ENCODE results near the gene PRPF31. TPM values are rescaled to one million over a fixed set of nuclear protein-coding genes. Genes with fewer than 3 reads are reported as not detected.

The PRPF31 gene, protein sequence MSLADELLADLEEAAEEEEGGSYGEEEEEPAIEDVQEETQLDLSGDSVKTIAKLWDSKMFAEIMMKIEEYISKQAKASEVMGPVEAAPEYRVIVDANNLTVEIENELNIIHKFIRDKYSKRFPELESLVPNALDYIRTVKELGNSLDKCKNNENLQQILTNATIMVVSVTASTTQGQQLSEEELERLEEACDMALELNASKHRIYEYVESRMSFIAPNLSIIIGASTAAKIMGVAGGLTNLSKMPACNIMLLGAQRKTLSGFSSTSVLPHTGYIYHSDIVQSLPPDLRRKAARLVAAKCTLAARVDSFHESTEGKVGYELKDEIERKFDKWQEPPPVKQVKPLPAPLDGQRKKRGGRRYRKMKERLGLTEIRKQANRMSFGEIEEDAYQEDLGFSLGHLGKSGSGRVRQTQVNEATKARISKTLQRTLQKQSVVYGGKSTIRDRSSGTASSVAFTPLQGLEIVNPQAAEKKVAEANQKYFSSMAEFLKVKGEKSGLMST
- total RNA-seq (2021) (86.1 and 109 TPM in 2 replicates), Bru-seq, nascent RNA (percentile 66 among the genes with signal in this experiment), BruChase-seq, experiment 1, labeled RNA remaining after a 2-hour chase (percentile 72 among the genes with signal in this experiment), BruChase-seq, experiment 2, labeled RNA remaining after a 6-hour chase (percentile 84 among the genes with signal in this experiment)
- long read RNA-seq, transcript PRPF31-201 (14 exons, 2,126 nt): major isoform, 207 of 308 reads
- long read RNA-seq, partial matches to known transcripts: 47 of 308 reads
- long read RNA-seq, other reads (novel, unspliced or antisense): 53 of 308 reads

- no peaks in the 10 kb centered on the region for H3K9me3 ChIP-seq (ENCODE audit: insufficient read depth, low read depth)
- H3K4me3 ChIP-seq: peak within 1 kb of the TSS; percentile 78
- peaks cover 10% of the 10 kb centered on the region for H4K20me1 ChIP-seq (ENCODE audit: insufficient read depth)
- peak within 1 kb of the TSS; percentile 92 for H3K4me2 ChIP-seq
- peaks cover 11% of the 10 kb centered on the region; the same call in 1 of the 2 replicates for H3F3A ChIP-seq (ENCODE audit: insufficient read depth, low read depth)
- no peaks in the 10 kb centered on the region for H3K9me2 ChIP-seq (ENCODE audit: insufficient read depth)
- peak; percentile 94 to 95 for DNase-seq
- POLR2A ChIA-PET (ENCODE audit: unreplicated experiment): interaction anchor here (0.6 to 1.4 kb wide), 4 partner anchors 11 to 563 kb away, joined by 3 to 32 read pairs (median 8); partner anchors contain the start of genes CNOT3 and LENG1
- TF ChIP-seq, protein P1, sequence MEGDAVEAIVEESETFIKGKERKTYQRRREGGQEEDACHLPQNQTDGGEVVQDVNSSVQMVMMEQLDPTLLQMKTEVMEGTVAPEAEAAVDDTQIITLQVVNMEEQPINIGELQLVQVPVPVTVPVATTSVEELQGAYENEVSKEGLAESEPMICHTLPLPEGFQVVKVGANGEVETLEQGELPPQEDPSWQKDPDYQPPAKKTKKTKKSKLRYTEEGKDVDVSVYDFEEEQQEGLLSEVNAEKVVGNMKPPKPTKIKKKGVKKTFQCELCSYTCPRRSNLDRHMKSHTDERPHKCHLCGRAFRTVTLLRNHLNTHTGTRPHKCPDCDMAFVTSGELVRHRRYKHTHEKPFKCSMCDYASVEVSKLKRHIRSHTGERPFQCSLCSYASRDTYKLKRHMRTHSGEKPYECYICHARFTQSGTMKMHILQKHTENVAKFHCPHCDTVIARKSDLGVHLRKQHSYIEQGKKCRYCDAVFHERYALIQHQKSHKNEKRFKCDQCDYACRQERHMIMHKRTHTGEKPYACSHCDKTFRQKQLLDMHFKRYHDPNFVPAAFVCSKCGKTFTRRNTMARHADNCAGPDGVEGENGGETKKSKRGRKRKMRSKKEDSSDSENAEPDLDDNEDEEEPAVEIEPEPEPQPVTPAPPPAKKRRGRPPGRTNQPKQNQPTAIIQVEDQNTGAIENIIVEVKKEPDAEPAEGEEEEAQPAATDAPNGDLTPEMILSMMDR (conservative IDR thresholded peaks at IDR 0.05): no peak
- no peak for TF ChIP-seq EZH2 (IDR thresholded peaks at IDR 0.05; ENCODE audit: low read depth)
- BruUV-seq (replicated peaks): TSS peak; percentile 70
- intact Hi-C loops (cut with micrococcal nuclease; ENCODE audit: unreplicated experiment): loop anchor here (1.0 kb wide), 1 partner anchor 13 kb away; the partner anchor contains the start of gene NDUFA3
- CTCF ChIA-PET: no interaction called here
- no peaks in the 10 kb centered on the region for H3K27me3 ChIP-seq (ENCODE audit: insufficient read depth, low read depth)
- peaks cover 14% of the 10 kb centered on the region for H3K4me1 ChIP-seq (replicated peaks; ENCODE audit: insufficient read depth)
- peak within 1 kb of the TSS; percentile 91 for H2AFZ ChIP-seq
- H3K79me2 ChIP-seq (ENCODE audit: low read depth): peaks cover 37% of the 10 kb centered on the region
- H3K36me3 ChIP-seq (ENCODE audit: low read depth): no peaks in the 10 kb centered on the region
- H3K27ac ChIP-seq: peak within 1 kb of the TSS; percentile 63
These were observed at the start of gene PRPF31, which contains the start of gene TFPT for GRCh38 chr19:54115109-54116063. Gene PRPF31 (plus strand): TSS chr19:54115754. CDS start chr19:54118279, 2,525 bp downstream. Gene TFPT (minus strand): TSS chr19:54115657. CDS start chr19:54115269, 388 bp downstream.

DNA sequence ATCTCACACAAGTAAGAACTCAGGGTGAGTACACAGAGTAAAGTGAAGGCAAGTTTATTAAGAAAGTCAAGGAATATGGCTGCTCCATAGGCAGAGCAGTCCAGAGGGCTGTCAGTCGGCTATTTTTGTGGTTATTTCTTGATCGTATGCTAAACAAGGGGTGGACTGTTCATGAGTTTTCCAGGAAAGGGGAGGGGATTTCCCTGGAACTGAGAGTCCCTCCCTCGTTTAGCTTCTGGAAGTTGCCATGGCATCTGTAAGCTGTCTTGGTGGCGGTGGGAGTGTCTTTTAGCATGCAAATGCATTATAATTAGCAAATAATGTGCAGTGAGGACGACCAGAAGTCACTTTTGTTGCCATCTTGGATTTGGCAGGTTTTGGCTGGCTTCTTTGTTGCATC is 46.1 kb upstream of the PRPF31 start:
- ChIA-PET CTCF (no interaction called here), POLR2A (ENCODE audit: unreplicated experiment) (no interaction called here)
- H3F3A ChIP-seq (ENCODE audit: insufficient read depth, low read depth): no peaks in the 10 kb centered on the region
- no peaks in the 10 kb centered on the region for H3K4me1 ChIP-seq (replicated peaks; ENCODE audit: insufficient read depth)
- H3K79me2 ChIP-seq (ENCODE audit: low read depth): no peaks in the 10 kb centered on the region
- H3K27ac ChIP-seq: no peak overlapping the region
- H3K4me3 ChIP-seq: no peak overlapping the region
- H3K9me2 ChIP-seq (ENCODE audit: insufficient read depth): no peaks in the 10 kb centered on the region
- TF ChIP-seq EZH2 (IDR thresholded peaks at IDR 0.05; ENCODE audit: low read depth): no peak
- TF ChIP-seq, protein P1 (conservative IDR thresholded peaks at IDR 0.05): no peak
- H3K4me2 ChIP-seq: no peak overlapping the region
- no peaks in the 10 kb centered on the region for H3K36me3 ChIP-seq (ENCODE audit: low read depth)
- H4K20me1 ChIP-seq (ENCODE audit: insufficient read depth): no peaks in the 10 kb centered on the region
- H3K27me3 ChIP-seq (ENCODE audit: insufficient read depth, low read depth): peaks cover 27% of the 10 kb centered on the region
- no peaks in the 10 kb centered on the region for H3K9me3 ChIP-seq (ENCODE audit: insufficient read depth, low read depth)
- intact Hi-C loops (cut with micrococcal nuclease; ENCODE audit: unreplicated experiment): no loop called here
- no peak overlapping the region for H2AFZ ChIP-seq
- no peak for DNase-seq
- BruUV-seq (replicated peaks): no TSS peak
